HepG2 (cell line): Measurements from ENCODE around the gene SLC35B1. TPM values are rescaled to one million over a fixed set of nuclear protein-coding genes. Genes with fewer than 3 reads are reported as not detected.

Source experiments
- AGO2 ChIP-seq: fragments of 200-400 bp; formaldehyde crosslinking; optimal IDR thresholded peaks from 2 replicates; pipeline ENCODE3; 2017; ENCODE audit warnings: mild to moderate bottlenecking, low read depth, low read length, moderate library complexity
- GFI1 ChIP-seq: sonication (generic); formaldehyde crosslinking; IDR thresholded peaks from 2 replicates; pipeline ENCODE4 v1.5.0; 2020; ENCODE audit warnings: missing genetic modification reagents, mild to moderate bottlenecking, borderline replicate concordance
- MLLT10 ChIP-seq: sonication (generic); formaldehyde crosslinking; IDR thresholded peaks from 2 replicates; pipeline ENCODE4 v1.4.0; 2020; ENCODE audit warnings: missing genetic modification reagents
- SKI ChIP-seq: fragments of 450-650 bp; IDR thresholded peaks from one replicate; pipeline ENCODE4 v1.6.1; 2018; ENCODE audit warnings: mild to moderate bottlenecking; ENCODE audit not compliant: partially characterized antibody
- SNRNP70 ChIP-seq: fragments of 200-400 bp; formaldehyde crosslinking; IDR thresholded peaks from 2 replicates; pipeline ENCODE4 v1.6.1; 2017; ENCODE audit warnings: mild to moderate bottlenecking, low read depth, low read length, moderate library complexity
- TBX2 ChIP-seq: sonication (generic); formaldehyde crosslinking; IDR thresholded peaks from 2 replicates; pipeline ENCODE4 v1.5.0; 2020; ENCODE audit warnings: missing genetic modification reagents, mild to moderate bottlenecking, borderline replicate concordance
- ZFP37 ChIP-seq: sonication (generic); formaldehyde crosslinking; IDR thresholded peaks from 2 replicates; pipeline ENCODE4 v1.4.0; 2020; ENCODE audit warnings: missing genetic modification reagents, borderline replicate concordance
- ZMYM2 ChIP-seq: sonication (generic); formaldehyde crosslinking; IDR thresholded peaks from 2 replicates; pipeline ENCODE4 v1.8.0; 2022; ENCODE audit warnings: mild to moderate bottlenecking, missing genetic modification reagents
- ZNF350 ChIP-seq: sonication (generic); formaldehyde crosslinking; IDR thresholded peaks from 2 replicates; pipeline ENCODE4 v1.4.0; 2020; ENCODE audit warnings: mild to moderate bottlenecking, low read depth, missing genetic modification reagents, borderline replicate concordance
- ZNF572 ChIP-seq: sonication (generic); formaldehyde crosslinking; IDR thresholded peaks from 2 replicates; pipeline ENCODE4 v1.5.1; 2020; ENCODE audit warnings: mild to moderate bottlenecking, missing genetic modification reagents
- polyA plus RNA-seq, 8 experiments: library from polyadenylated mRNA; depleted of rRNA in 3 of 8; stranded (reverse) in 7 of 8; unstranded in 1 of 8; fragments of >200 nt; fragmentation: Illumina TruSeq in 4 of 8; extraction: Trizol in 4 of 8; gene quantifications; 2 replicates each; pipeline versions ENCODE4 v1.2.1 to v1.2.3, GENCODE V29; 2011 to 2016; ENCODE audit warnings: low read depth in 4 of 8, missing spikeins in 1 of 8, mixed read lengths in 1 of 8; ENCODE audit not compliant: insufficient read depth in 1 of 8
- total RNA-seq, 5 experiments: library from RNA; depleted of rRNA; stranded (reverse); fragments of >200 nt; fragmentation: Illumina TruSeq; extraction: Trizol; gene quantifications; 2 replicates each; pipeline ENCODE4 v1.2.3, GENCODE V29; 2016; ENCODE audit warnings: low read depth in 1 of 5
- TF ChIP-seq, protein P1 (sequence below): sonication (generic); formaldehyde crosslinking; IDR thresholded peaks from 2 replicates; pipeline ENCODE4 v1.5.0; 2020; ENCODE audit warnings: missing genetic modification reagents, mild to moderate bottlenecking, borderline replicate concordance
- TF ChIP-seq, protein P2 (sequence below): sonication (generic); formaldehyde crosslinking; IDR thresholded peaks from 2 replicates; pipeline ENCODE4 v1.4.0; 2020; ENCODE audit warnings: low read depth, mild to moderate bottlenecking, missing genetic modification reagents
- TF ChIP-seq, protein P3 (sequence below), 2 experiments: fragments of 450-650 bp in 1 of 2; sonication (generic) in 1 of 2; formaldehyde crosslinking in 1 of 2; IDR thresholded peaks; 2 replicates each; pipeline versions ENCODE4 v1.6.1 to v1.8.0; 2016 to 2022; ENCODE audit warnings: antibody characterized with exemption in 1 of 2, mild to moderate bottlenecking in 1 of 2, missing genetic modification reagents in 1 of 2
- TF ChIP-seq, protein P4 (sequence below): sonication (generic); formaldehyde crosslinking; IDR thresholded peaks from 2 replicates; pipeline ENCODE4 v1.5.0; 2020; ENCODE audit warnings: missing genetic modification reagents

SLC35B1 gene
- total and polyA plus RNA-seq, 2 of the 13 experiments (the other 11 are each of a cell fraction or from before 2014, with no cell fraction given): 99.6 to 113 TPM

DNA sequence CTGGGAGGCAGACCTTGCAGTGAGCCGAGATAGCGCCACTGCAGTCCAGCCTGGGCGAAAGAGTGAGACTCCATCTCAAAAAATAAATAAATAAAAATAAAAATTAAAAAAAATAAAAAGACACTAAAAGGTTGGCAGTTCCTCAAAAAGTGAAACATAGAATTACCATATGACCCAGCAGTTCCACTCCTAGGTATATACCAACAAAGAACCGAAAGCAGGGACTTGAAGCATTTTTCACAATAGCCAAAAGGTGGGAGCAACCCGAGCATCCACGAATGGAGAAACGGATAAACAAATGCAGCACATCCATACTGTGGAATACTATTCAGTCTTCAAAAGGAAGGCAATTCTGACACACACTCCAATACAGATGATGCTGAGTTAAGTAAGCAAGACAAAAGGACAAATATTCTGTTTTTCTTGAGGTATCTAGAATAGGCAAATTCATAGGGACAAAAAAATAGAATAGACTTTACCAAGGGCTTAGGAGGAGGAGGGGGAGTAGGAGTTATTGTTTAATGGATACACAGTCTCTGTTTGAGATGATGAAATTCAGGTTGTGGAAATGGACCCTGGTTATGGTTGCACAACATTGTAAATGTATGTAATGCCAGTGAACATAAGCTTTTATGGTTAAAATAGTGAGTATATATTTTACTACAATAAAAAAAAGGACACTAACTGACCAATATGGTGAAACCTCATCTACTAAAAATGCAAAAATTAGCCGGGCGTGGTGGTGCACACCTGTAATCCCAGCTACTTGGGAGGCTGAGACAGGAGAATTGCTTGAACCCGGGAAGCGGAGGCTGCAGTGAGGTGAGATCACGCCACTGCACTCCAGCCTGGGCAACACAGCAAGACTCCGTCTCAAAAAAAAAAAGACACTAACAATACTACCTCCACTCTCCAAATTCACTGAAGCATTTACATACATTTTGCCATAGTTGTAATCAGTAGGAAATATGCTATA is 27.0 kb upstream of the SLC35B1 start (continued):
- TF ChIP-seq, protein P1, sequence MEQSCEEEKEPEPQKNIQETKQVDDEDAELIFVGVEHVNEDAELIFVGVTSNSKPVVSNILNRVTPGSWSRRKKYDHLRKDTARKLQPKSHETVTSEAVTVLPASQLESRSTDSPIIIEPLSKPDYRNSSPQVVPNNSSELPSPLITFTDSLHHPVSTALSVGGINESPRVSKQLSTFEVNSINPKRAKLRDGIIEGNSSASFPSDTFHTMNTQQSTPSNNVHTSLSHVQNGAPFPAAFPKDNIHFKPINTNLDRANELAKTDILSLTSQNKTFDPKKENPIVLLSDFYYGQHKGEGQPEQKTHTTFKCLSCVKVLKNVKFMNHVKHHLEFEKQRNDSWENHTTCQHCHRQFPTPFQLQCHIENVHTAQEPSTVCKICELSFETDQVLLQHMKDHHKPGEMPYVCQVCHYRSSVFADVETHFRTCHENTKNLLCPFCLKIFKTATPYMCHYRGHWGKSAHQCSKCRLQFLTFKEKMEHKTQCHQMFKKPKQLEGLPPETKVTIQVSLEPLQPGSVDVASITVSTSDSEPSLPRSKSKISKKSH (CRISPR knock-in tag): no peak
- no peak for TF ChIP-seq AGO2
- no peak for TF ChIP-seq MLLT10 (CRISPR knock-in tag)
- TF ChIP-seq ZNF350 (CRISPR knock-in tag): no peak
- TF ChIP-seq ZFP37: no peak
- no peak for TF ChIP-seq ZNF572 (CRISPR knock-in tag)
- TF ChIP-seq, protein P2, sequence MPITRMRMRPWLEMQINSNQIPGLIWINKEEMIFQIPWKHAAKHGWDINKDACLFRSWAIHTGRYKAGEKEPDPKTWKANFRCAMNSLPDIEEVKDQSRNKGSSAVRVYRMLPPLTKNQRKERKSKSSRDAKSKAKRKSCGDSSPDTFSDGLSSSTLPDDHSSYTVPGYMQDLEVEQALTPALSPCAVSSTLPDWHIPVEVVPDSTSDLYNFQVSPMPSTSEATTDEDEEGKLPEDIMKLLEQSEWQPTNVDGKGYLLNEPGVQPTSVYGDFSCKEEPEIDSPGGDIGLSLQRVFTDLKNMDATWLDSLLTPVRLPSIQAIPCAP (CRISPR knock-in tag): no peak
- no peak for TF ChIP-seq ZMYM2 (CRISPR knock-in tag)
- TF ChIP-seq SKI: no peak
- TF ChIP-seq, protein P3, sequence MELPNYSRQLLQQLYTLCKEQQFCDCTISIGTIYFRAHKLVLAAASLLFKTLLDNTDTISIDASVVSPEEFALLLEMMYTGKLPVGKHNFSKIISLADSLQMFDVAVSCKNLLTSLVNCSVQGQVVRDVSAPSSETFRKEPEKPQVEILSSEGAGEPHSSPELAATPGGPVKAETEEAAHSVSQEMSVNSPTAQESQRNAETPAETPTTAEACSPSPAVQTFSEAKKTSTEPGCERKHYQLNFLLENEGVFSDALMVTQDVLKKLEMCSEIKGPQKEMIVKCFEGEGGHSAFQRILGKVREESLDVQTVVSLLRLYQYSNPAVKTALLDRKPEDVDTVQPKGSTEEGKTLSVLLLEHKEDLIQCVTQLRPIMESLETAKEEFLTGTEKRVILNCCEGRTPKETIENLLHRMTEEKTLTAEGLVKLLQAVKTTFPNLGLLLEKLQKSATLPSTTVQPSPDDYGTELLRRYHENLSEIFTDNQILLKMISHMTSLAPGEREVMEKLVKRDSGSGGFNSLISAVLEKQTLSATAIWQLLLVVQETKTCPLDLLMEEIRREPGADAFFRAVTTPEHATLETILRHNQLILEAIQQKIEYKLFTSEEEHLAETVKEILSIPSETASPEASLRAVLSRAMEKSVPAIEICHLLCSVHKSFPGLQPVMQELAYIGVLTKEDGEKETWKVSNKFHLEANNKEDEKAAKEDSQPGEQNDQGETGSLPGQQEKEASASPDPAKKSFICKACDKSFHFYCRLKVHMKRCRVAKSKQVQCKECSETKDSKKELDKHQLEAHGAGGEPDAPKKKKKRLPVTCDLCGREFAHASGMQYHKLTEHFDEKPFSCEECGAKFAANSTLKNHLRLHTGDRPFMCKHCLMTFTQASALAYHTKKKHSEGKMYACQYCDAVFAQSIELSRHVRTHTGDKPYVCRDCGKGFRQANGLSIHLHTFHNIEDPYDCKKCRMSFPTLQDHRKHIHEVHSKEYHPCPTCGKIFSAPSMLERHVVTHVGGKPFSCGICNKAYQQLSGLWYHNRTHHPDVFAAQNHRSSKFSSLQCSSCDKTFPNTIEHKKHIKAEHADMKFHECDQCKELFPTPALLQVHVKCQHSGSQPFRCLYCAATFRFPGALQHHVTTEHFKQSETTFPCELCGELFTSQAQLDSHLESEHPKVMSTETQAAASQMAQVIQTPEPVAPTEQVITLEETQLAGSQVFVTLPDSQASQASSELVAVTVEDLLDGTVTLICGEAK (IDR thresholded peaks at IDR 0.05): no peak
- TF ChIP-seq, protein P3 (CRISPR knock-in tag; IDR thresholded peaks at IDR 0.05): no peak
- no peak for TF ChIP-seq GFI1 (CRISPR knock-in tag)
- TF ChIP-seq SNRNP70: no peak
- no peak for TF ChIP-seq TBX2 (CRISPR knock-in tag)
- TF ChIP-seq, protein P4, sequence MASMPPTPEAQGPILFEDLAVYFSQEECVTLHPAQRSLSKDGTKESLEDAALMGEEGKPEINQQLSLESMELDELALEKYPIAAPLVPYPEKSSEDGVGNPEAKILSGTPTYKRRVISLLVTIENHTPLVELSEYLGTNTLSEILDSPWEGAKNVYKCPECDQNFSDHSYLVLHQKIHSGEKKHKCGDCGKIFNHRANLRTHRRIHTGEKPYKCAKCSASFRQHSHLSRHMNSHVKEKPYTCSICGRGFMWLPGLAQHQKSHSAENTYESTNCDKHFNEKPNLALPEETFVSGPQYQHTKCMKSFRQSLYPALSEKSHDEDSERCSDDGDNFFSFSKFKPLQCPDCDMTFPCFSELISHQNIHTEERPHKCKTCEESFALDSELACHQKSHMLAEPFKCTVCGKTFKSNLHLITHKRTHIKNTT (CRISPR knock-in tag): no peak
